IPS-NIHi7 (cell line): Measurements from ENCODE around the gene CLNK.

ENCODE experiments used
- DNase-seq: peaks from one replicate; pipeline ENCODE4 v3.0.0; 2012; ENCODE audit warnings: mixed read lengths; ENCODE audit errors: extremely low spot score

The CLNK gene

GRCh38 chr4:10524196-10524833 is 160.3 kb downstream of the CLNK start:
- DNase-seq = no peak

GRCh38 chr4:10521424-10521823 is 163.1 kb downstream of the CLNK start:
- DNase-seq = no peak

GRCh38 chr4:10509733-10510132 is 174.8 kb downstream of the CLNK start:
- no peak for DNase-seq

GRCh38 chr4:10506077-10506476 is 178.5 kb downstream of the CLNK start:
- no peak for DNase-seq

GRCh38 chr4:10504570-10505179 is 179.9 kb downstream of the CLNK start:
- DNase-seq = no peak

- DNase-seq = no peak
Measured at GRCh38 chr4:10502717-10503116, 181.9 kb downstream of the CLNK start.

- DNase-seq = no peak
Measured at GRCh38 chr4:10500776-10501175, 183.8 kb downstream of the CLNK start.

- peak; percentile 63 for DNase-seq
Measured at GRCh38 chr4:10496200-10496599, 188.4 kb downstream of the CLNK start.

- DNase-seq = no peak
Measured at GRCh38 chr4:10495651-10496050, 188.9 kb downstream of the CLNK start.

GRCh38 chr4:10492464-10492863 is 192.1 kb downstream of the CLNK start:
- no peak for DNase-seq

- DNase-seq = no peak
Measured at GRCh38 chr4:10491401-10491800, 193.2 kb downstream of the CLNK start.

- no peak for DNase-seq
Measured at GRCh38 chr4:10490996-10491395, 193.6 kb downstream of the CLNK start.

GRCh38 chr4:10482913-10483312 is 201.7 kb downstream of the CLNK start:
- DNase-seq = no peak

- no peak for DNase-seq
Measured at GRCh38 chr4:10480616-10481015, 204.0 kb downstream of the CLNK start.

- DNase-seq = no peak
Measured at GRCh38 chr4:10478621-10479020, 205.9 kb downstream of the CLNK start.

- no peak for DNase-seq
Measured at GRCh38 chr4:10470505-10470904, 214.1 kb downstream of the CLNK start.

- no peak for DNase-seq
Measured at GRCh38 chr4:10466161-10466560, 218.4 kb downstream of the CLNK start.

GRCh38 chr4:10462876-10463275 is 221.7 kb downstream of the CLNK start:
- no peak for DNase-seq

GRCh38 chr4:10461850-10462400 is 222.6 kb downstream of the CLNK start:
- DNase-seq = peak; percentile 25

- DNase-seq = peak; percentile 93
Measured at GRCh38 chr4:10461091-10461849, 223.3 kb downstream of the CLNK start.

GRCh38 chr4:10460313-10461047 is 224.1 kb downstream of the CLNK start:
- DNase-seq = no peak

- DNase-seq = no peak
Measured at GRCh38 chr4:10459305-10459704, 225.3 kb downstream of the CLNK start.
